Stimulated activated CD8-positive, alpha-beta memory T cell treated with anti-CD3 and anti-CD28 coated beads, Interleukin-12 subunit alpha, Interleukin-12 subunit beta, amount 100 ng/mL, for 24 hours (primary cell): ENCODE results near the gene CA10.

Experiments used
- DNase-seq: peaks from one replicate; pipeline ENCODE4 v3.0.0-alpha.2; 2020; ENCODE audit errors: extremely low read depth

CA10 gene

GRCh38 chr17:51951741-51952140 lies 206.8 kb downstream of the CA10 start:
- no peak for DNase-seq

DNA sequence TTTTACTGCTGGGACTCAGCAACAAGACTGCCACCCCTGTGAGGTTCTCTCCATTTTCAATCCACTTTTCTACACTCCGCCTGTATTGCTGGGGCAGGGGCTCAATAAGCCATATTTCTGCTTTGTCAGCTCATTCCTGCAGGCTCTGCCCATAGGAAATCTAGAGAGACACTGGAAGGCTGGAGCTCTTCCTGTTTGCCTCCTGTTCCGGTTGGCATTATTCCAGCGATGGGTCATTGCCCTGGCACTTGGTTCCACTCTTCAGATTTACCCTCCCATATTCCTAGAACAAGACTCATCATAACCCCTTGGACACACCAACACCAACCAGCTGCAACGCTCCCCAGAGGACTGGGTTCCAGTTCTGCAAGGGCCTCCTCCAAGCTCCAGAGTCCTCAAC lies 210.4 kb downstream of the CA10 start:
- DNase-seq = no peak

GRCh38 chr17:51947160-51947735 lies 211.3 kb downstream of the CA10 start:
- no peak for DNase-seq

- DNase-seq = no peak
These were observed 212.2 kb downstream of the CA10 start for GRCh38 chr17:51946311-51946710.

GRCh38 chr17:51941272-51941671 lies 217.2 kb downstream of the CA10 start:
- no peak for DNase-seq

DNA sequence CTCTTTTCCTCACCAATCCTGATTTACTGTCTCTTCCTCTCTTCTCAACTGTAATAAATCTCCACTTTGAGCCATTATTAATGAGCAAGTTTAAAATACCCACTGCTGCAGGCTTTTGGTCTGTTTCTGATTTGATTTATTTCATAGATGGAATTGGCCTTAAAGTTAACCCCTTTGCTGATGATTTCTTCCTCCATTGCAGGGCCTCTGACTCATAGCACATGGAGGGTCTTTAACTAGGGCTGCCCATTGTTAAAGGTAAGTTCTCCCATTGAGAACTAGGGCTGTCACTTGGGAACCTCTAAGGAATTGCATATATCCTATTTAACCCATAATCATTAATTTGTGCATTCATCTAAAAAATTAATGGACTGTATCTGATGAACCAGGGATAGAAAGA lies 221.2 kb downstream of the CA10 start:
- no peak for DNase-seq

GRCh38 chr17:51935477-51935876 lies 223.0 kb downstream of the CA10 start:
- DNase-seq = no peak

DNA sequence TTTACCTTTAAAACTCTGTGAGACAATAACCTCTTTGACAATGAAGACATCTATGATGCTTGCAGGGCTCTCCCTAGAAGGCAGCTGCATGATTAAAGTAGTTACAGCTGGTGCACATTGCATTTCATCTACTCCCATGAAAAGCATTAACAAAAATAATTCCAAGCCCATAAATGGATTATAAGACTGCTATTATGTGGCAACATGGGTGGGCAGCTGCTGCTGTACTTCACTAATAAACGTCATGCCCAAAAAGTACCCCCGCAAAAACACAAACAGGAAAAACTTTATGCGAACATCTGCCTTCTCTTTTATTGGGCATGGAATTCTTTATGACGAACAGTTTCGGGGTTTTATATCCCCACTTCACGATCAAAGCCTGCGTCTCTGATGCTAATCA lies 224.9 kb downstream of the CA10 start:
- DNase-seq = no peak

DNA sequence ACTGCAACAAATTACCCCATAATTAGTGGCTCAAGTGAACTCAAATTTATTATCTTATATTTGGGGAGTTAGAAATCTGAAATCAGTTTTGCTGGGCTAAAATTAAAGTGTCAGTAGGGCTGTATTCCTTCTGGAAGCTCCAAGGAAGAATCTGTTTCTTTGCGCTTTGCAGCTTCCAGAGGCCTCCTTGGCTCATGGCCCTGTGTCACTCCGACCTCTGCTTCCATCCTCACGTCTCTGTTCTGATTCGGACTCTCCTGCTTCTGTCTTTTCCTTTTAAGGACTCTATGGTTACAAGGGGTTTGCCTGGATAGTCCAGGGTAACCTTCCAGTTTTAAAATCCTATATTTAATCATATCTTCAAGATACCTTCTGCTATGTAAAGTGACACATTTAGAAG lies 232.1 kb downstream of the CA10 start:
- no peak for DNase-seq

GRCh38 chr17:51921500-51921899 lies 237.0 kb downstream of the CA10 start:
- no peak for DNase-seq

DNA sequence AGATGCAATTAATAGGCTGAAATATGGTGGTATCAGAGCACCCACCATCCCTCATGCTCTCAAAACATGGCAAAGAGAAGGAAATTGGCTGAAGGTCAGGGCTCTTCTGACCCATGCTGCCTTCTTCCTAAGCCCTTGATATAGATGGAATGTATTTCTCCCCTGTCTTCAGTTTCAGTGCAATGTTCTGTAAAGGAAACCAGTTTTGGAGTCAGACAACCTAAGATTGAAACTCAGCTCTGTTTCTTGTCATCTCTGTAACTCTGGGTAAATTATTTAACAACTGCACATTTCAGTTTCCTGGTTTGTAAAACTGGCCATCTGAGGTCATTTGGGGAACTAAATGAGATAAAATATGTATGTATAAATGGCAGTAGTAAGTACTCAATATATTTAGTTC lies 243.9 kb downstream of the CA10 start:
- no peak for DNase-seq

DNA sequence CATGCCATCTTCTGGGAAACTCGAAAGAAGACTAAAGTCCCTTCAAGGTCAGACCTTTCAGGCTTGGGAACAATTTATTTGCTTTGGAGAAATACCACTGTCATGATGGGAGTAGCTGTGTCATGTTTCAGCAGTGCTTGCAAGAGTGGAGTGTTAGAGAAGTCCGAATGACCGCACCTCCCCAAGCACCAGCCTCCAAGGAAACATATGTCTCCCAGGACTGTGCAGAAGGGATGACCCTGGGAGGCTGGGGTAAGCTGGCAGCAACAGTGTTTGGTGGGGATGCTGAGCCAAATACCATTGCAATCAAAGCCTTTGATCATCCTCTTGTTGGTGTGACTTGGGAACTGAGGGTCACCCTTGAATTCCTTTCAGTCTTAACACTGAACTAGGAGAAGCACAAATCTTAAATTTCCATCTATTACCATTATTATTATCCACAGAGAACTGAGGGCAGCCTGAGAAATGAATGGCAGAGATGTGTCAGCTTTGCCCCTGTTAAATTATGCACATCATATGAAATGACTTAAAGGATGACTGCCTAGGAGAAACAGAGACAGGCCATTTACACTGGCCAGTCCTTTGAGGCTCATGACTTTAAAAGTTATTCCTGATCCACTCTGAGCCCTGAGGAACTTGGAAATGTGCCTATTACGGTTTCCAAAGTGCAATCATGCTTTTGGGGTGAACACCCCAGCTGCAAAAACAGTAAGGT lies 244.9 kb downstream of the CA10 start:
- DNase-seq = no peak

DNA sequence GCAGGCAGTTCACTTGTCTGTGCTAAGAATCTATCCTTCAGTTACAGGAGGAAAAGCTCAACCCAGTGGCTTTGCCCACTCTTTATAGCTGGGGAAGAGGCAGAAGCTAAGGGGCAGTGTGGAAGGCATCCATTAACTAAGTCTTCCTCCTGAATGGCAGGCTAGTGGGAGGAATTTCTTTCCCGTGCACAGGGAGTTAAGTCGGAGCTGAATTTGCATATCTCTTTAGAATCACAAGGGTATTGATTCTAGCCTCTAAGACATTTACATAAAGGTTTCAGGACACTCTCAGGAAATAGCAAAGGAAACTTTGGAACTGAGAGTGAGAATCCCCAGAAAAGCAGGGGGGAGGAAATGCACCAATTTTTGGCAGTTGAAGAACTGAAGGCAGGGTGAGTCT lies 245.6 kb downstream of the CA10 start:
- no peak for DNase-seq

GRCh38 chr17:51911237-51911636 lies 247.3 kb downstream of the CA10 start:
- no peak for DNase-seq

DNA sequence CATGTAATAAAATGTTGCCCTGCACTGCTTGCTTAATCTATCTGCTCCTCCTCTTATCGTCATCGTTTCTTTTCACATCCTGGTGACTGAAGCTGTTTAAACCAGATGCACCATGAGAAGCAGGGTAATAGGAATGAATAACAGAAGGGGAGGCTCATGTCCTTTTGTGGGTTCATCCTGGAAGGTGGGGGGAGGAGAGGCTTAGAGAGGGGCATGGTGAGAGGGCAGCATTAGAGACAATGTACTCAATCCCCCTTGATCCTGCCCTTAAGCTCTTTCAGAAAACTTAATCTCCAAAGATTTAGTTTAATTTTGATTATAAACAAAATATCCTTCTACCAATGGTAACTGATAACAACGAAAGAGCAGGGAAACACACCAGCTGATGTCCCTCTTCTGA lies 248.5 kb downstream of the CA10 start:
- DNase-seq = no peak

DNA sequence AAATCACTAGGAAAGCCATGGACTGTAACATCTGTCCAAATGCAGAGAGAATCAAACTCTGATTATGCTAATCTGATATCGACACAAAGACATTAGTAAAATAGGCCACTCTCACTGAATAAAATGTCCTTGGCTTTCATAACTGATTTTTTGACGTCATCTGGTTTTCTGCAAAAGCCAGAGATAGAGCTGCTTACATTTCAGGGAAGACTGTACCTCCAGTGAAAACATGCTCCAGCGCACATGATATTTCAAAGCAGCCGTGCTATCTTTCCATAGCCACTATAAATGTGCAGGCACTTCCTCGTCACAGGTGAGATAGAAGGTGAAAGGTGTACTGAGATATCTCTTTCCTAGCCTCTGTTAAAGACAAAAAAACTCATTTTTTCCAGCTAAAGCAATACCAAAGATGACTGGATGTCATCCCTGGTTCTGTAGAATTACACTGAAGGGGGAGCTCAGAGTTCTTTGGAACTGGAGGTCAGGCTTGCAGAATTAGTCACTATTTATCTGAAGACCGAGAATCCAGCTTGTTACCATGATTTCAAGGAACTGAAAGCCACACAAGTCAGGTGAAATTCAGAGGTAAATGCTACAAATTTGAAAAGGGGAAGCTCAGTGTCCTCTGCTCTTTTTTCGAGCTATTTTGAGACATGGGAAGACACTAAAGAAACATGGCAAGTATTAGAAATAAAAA lies 249.5 kb downstream of the CA10 start:
- DNase-seq = no peak

DNA sequence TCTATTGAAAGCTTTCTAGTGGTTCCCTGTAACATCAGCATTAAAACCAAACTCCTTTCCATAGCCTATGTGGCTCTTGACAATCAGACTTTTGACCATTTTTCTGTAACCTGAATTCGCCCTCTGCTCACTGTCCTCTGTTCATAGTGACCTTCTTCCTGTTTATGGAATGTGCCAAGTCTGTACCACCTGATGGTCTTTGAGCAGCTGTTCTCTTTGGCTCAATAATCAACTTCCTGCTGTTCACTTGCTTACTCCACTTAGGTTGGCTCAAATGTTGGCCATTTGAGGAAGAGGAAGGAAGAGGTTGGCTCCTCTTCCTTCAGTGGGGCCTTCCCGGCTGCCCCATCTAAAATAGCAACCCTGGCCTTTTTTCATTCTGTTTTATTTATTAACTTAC lies 251.5 kb downstream of the CA10 start:
- no peak for DNase-seq

GRCh38 chr17:51904379-51904778 lies 254.1 kb downstream of the CA10 start:
- DNase-seq = no peak

DNA sequence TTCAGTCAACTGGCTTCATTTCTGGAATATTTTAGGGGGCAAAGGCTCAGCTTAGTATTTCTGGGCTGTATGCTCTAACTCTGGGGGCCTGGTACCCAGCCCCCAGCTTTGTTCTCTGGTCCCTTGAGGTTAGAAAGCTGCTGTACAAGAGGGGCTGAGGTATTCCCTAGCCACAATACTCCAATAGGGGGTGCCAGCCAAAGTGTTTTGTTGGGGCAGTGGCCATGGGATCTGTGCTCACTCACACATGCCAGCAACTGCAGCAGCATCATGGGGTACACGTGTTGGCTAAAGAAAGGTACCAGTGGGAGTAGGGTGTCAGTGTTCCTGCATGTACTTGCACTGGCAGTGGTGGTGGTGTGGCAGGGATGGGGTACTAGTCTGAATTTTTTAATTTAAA lies 257.3 kb downstream of the CA10 start:
- no peak for DNase-seq

DNA sequence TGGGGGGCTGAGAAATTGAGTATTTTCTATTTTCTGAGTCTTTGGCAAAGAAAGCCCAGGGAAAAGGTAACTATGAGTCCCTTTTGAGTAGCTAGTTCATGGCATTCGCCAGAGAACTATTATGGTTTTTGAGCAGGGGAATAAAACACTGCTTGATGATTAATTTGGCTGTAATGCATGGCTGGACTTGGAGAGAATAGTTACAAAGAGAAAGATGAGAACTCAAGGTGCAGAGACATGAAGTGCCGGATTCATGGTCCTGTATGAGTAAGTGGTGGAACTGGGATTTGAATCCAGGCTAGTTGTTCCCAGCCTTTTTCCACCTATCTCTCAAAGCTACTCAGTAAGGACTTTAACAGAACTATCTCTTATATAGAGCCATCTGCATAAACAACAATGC lies 266.6 kb downstream of the CA10 start:
- no peak for DNase-seq

- DNase-seq = no peak
These were observed 267.8 kb downstream of the CA10 start for GRCh38 chr17:51890710-51891109.

DNA sequence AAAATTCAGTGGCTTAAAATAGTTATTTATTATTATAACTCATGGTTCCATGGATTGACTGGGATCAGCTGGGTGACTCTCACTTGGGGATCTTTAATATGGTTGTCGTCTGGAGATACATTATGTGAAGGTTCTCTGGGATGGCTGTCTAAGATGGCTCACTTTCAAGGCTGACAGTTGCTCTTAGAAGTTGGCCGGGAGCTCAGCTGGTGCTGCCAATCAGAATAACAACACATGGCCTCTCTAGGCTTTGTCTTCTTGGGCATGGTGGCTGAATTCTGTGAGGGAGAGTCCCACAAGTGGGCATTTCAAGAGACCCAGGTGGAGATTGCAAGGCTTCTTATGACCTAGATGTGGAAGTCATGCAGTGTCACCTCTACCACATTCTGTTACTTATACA lies 269.7 kb downstream of the CA10 start:
- DNase-seq = no peak

DNA sequence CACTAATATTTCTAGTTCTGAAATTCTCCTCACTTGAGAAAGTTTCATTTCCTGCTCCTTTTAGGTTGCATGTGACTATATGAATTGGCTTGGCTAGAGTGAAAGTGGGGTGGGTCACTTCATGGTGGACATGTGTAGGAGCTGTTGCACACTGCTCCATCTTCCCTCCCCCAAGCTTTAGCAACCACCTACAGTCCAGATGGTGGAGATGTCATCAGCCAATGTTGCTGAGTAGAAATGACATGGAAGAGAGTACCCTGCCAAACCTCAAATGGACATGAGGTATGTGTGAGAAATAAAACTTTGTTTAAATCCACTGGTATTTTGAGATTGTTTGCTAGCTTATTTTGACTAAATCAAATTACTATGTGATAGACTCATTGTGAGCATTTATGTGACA lies 281.5 kb downstream of the CA10 start:
- DNase-seq = no peak
